Fibroblast of mammary gland (primary cell): ENCODE data around the gene MCRIP2.

Experiments
- DNase-seq: peaks from one replicate; pipeline ENCODE4 v3.0.0-alpha.2; 2010; ENCODE audit warnings: low read depth
- H3K4me3 ChIP-seq: 2 replicates; pipeline ENCODE4 v1.5.1; 2011; ENCODE audit warnings: low read depth, mild to moderate bottlenecking, low read length, moderate library complexity; ENCODE audit not compliant: control insufficient read depth
- CTCF ChIP-seq: conservative IDR thresholded peaks from 2 replicates; pipeline ENCODE4 v1.5.1; 2011; ENCODE audit warnings: low read depth, low read length, inconsistent platforms; ENCODE audit not compliant: control insufficient read depth, insufficient read depth

Gene MCRIP2

GRCh38 chr16:675884-676564, 34.4 kb downstream of the MCRIP2 start:
- H3K4me3 ChIP-seq: peak overlapping the region; percentile 33
- no peak for TF ChIP-seq CTCF
- DNase-seq: no peak

DNA sequence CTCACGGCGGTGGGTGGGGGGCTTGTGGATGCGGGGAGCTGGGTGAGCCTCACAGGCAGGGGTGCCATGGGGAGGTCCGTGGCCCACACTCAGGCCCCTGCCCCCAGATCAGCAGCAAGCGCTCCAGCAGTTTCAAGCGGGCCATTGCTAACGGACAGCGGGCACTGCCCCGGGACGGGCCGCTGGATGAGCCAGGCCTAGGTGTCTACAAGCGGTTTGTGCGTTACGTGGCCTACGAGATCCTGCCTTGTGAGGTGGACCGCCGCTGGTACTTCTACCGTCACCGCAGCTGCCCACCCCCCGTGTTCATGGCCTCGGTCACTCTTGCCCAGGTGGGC, 34.9 kb downstream of the MCRIP2 start:
- TF ChIP-seq CTCF: no peak
- no peak for DNase-seq
- no peak overlapping the region for H3K4me3 ChIP-seq

DNA sequence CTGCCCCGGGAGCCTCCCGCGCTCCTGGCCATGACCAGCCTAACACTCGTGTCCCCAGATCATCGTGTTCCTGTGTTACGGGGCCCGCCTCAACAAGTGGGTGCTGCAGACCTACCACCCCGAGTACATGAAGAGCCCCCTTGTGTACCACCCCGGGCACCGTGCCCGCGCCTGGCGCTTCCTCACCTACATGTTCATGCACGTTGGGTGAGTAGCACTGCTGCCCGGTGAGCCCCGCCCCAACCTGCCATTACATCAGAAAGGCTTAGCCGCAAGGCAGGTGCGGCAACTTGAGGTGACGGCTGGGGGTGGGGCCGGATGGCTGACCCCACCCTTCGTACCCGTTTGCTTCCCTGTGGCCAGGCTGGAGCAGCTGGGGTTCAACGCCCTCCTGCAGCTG, 35.3 kb downstream of the MCRIP2 start:
- DNase-seq: no peak
- no peak for TF ChIP-seq CTCF
- H3K4me3 ChIP-seq: no peak overlapping the region

- DNase-seq: no peak
- TF ChIP-seq CTCF: no peak
- H3K4me3 ChIP-seq: no peak overlapping the region
Measured at GRCh38 chr16:677316-678190, 35.9 kb downstream of the MCRIP2 start.

DNA sequence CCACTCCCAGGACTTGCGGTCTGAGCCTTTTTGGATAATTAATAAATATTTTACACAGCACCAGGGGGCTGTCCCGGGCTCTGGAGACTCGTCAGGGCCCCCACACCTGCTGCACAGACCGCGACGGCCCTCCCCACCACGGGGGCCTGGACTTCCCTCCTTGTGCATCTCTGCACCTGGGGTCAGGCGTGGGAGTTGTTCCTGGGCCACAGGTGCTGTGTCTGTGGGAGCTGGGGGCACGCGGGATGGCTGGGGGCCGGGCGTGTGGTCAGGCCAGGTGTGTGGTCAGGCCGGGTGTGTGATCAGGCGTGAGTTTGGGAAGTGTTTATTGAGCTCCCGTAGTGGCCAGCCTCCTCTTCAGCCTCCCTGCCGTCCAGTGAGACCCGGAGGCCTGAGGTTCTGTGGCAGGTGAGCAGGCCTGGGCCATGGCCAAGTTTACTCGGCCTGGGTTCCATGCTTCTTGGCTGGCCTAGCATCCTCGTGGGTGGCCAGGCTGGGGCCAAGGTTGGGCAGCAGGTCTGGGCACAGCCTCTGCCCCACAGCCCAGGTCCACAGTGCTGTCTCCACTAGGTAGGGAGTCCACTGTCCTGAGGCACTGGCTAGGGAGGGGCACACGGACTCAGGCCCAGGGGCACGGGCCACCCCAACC, 36.7 kb downstream of the MCRIP2 start:
- no peak for TF ChIP-seq CTCF

GRCh38 chr16:678858-679813, 37.5 kb downstream of the MCRIP2 start:
- TF ChIP-seq CTCF: no peak
- peak; percentile 38 for DNase-seq
- H3K4me3 ChIP-seq: peak overlapping the region; percentile 45

More for the DNA sequence above, 36.7 kb downstream of the MCRIP2 start:
- no peak for DNase-seq
- no peak overlapping the region for H3K4me3 ChIP-seq
